H9 (cell line): ENCODE results near the gene HS6ST3. TPM values are rescaled to one million over a fixed set of nuclear protein-coding genes. Genes with fewer than 3 reads are reported as not detected.

ENCODE experiments used
- DNase-seq: peaks from one replicate; pipeline ENCODE4 v3.0.0-alpha.2; 2017
- H2AFZ ChIP-seq: one replicate; pipeline ENCODE4 v1.6.1; 2013; ENCODE audit warnings: mild to moderate bottlenecking, low read length, control low read depth, moderate library complexity
- H2AK5ac ChIP-seq: 2 replicates; pipeline ENCODE4 v1.6.1; 2013; ENCODE audit warnings: low read length, control low read depth, mixed read lengths; ENCODE audit not compliant: insufficient read length
- H2BK120ac ChIP-seq: one replicate; pipeline ENCODE4 v1.6.1; 2013; ENCODE audit warnings: low read depth, mild to moderate bottlenecking, low read length, control low read depth, inconsistent platforms; ENCODE audit not compliant: poor library complexity, severe bottlenecking
- H2BK12ac ChIP-seq: 2 replicates; pipeline ENCODE4 v1.6.1; 2013; ENCODE audit warnings: low read length, control low read depth, mixed read lengths, low read depth; ENCODE audit not compliant: insufficient read length
- H2BK15ac ChIP-seq: 2 replicates; pipeline ENCODE4 v1.6.1; 2013; ENCODE audit warnings: low read depth, low read length, control low read depth
- H2BK20ac ChIP-seq: one replicate; pipeline ENCODE4 v1.6.1; 2013; ENCODE audit warnings: low read depth, mild to moderate bottlenecking, low read length, control low read depth, inconsistent platforms; ENCODE audit not compliant: poor library complexity, severe bottlenecking
- H2BK5ac ChIP-seq: 2 replicates; pipeline ENCODE4 v1.6.1; 2013; ENCODE audit warnings: low read length, control low read depth, mixed read lengths; ENCODE audit not compliant: insufficient read length
- H3K14ac ChIP-seq: 2 replicates; pipeline ENCODE4 v1.6.1; 2013; ENCODE audit warnings: low read length, control low read depth; ENCODE audit not compliant: insufficient read depth
- H3K18ac ChIP-seq: 2 replicates; pipeline ENCODE4 v1.6.1; 2013; ENCODE audit warnings: low read depth, mild to moderate bottlenecking, mixed read lengths, low read length, control low read depth; ENCODE audit not compliant: insufficient read length
- H3K23ac ChIP-seq: 2 replicates; pipeline ENCODE4 v1.6.1; 2013; ENCODE audit warnings: low read length, control low read depth, mixed read lengths, low read depth; ENCODE audit not compliant: insufficient read length
- H3K23me2 ChIP-seq: 2 replicates; pipeline ENCODE4 v1.6.1; 2013; ENCODE audit warnings: low read depth, mild to moderate bottlenecking, mixed read lengths, low read length, control low read depth; ENCODE audit not compliant: insufficient read length, poor library complexity, severe bottlenecking
- H3K27ac ChIP-seq: 2 replicates; pipeline ENCODE4 v1.5.1; 2013; ENCODE audit warnings: low read length, control low read depth, mixed read lengths, low read depth; ENCODE audit not compliant: insufficient read length
- H3K27me3 ChIP-seq: 2 replicates; pipeline ENCODE4 v1.6.1; 2013; ENCODE audit warnings: low read length, control low read depth, inconsistent platforms; ENCODE audit not compliant: insufficient read depth
- H3K4ac ChIP-seq: 2 replicates; pipeline ENCODE4 v1.6.1; 2013; ENCODE audit warnings: low read depth, mild to moderate bottlenecking, control low read depth, inconsistent platforms, low read length, moderate library complexity
- H3K4me1 ChIP-seq: 2 replicates; pipeline ENCODE4 v1.6.1; 2013; ENCODE audit warnings: low read length, control low read depth, inconsistent platforms; ENCODE audit not compliant: insufficient read depth
- H3K4me2 ChIP-seq: 2 replicates; pipeline ENCODE4 v1.6.1; 2013; ENCODE audit warnings: low read length, control low read depth, mixed read lengths; ENCODE audit not compliant: insufficient read length, insufficient read depth
- H3K56ac ChIP-seq: 2 replicates; pipeline ENCODE4 v1.6.1; 2013; ENCODE audit warnings: low read depth, mild to moderate bottlenecking, mixed read lengths, low read length, control low read depth; ENCODE audit not compliant: insufficient read length
- H3K79me1 ChIP-seq: 2 replicates; pipeline ENCODE4 v1.6.1; 2013; ENCODE audit warnings: low read depth, mild to moderate bottlenecking, moderate library complexity, low read length, control low read depth, inconsistent platforms; ENCODE audit not compliant: insufficient read depth, poor library complexity, severe bottlenecking
- H3K79me2 ChIP-seq: 2 replicates; pipeline ENCODE4 v1.6.1; 2013; ENCODE audit warnings: low read length, control low read depth, inconsistent platforms; ENCODE audit not compliant: insufficient read depth
- H3K9ac ChIP-seq: 2 replicates; pipeline ENCODE4 v1.6.1; 2013; ENCODE audit warnings: low read length, control low read depth, mixed read lengths; ENCODE audit not compliant: insufficient read length; ENCODE audit errors: extremely low read depth
- H3K9me3 ChIP-seq: one replicate; pipeline ENCODE4 v1.6.1; 2013; ENCODE audit warnings: low read depth, low read length, inconsistent platforms; ENCODE audit not compliant: control insufficient read depth
- H3T11ph ChIP-seq: one replicate; pipeline ENCODE4 v1.6.1; 2013; ENCODE audit warnings: mild to moderate bottlenecking, low read length, control low read depth, inconsistent platforms
- H4K20me1 ChIP-seq: one replicate; pipeline ENCODE4 v1.6.1; 2013; ENCODE audit not compliant: control insufficient read depth, insufficient read length, insufficient read depth
- H4K5ac ChIP-seq: 2 replicates; pipeline ENCODE4 v1.6.1; 2013; ENCODE audit warnings: low read depth, mild to moderate bottlenecking, mixed read lengths, low read length, control low read depth; ENCODE audit not compliant: insufficient read length
- H4K8ac ChIP-seq: replicated peaks from 2 replicates; pipeline ENCODE4 v1.6.1; 2013; ENCODE audit warnings: low read length, control low read depth, mixed read lengths, low read depth; ENCODE audit not compliant: insufficient read length
- H4K91ac ChIP-seq: 2 replicates; pipeline ENCODE4 v1.6.1; 2013; ENCODE audit warnings: low read depth, mild to moderate bottlenecking, moderate library complexity, mixed read lengths, low read length, control low read depth; ENCODE audit not compliant: insufficient read length
- H3K27ac Mint-ChIP-seq, 3 experiments: 2 replicates in 2 of 3; 3 replicates in 1 of 3; pipeline ENCODE4 v1.8.0; 2020 to 2021; ENCODE audit warnings: mixed read lengths in 3 of 3, mild to moderate bottlenecking in 1 of 3, moderate library complexity in 1 of 3
- H3K27me3 Mint-ChIP-seq: 2 replicates; pipeline ENCODE4 v1.8.0; 2021; ENCODE audit warnings: low read depth, mild to moderate bottlenecking, moderate library complexity, mixed read lengths
- H3K36me3 Mint-ChIP-seq, 3 experiments: 2 replicates in 2 of 3; 3 replicates in 1 of 3; pipeline ENCODE4 v1.8.0; 2020 to 2021; ENCODE audit warnings: low read depth in 3 of 3, mixed read lengths in 3 of 3; ENCODE audit not compliant: insufficient read depth in 1 of 3
- H3K4me1 Mint-ChIP-seq, 2 experiments: 2 replicates each; pipeline ENCODE4 v1.8.0; 2020; ENCODE audit warnings: mixed read lengths in 2 of 2
- H3K4me3 Mint-ChIP-seq, 2 experiments: 2 replicates in 1 of 2; 3 replicates in 1 of 2; pipeline ENCODE4 v1.8.0; 2020 to 2021; ENCODE audit warnings: mild to moderate bottlenecking in 2 of 2, mixed read lengths in 2 of 2, moderate library complexity in 1 of 2
- H3K9me3 Mint-ChIP-seq, 2 experiments: 2 replicates in 1 of 2; 3 replicates in 1 of 2; pipeline ENCODE4 v1.8.0; 2020; ENCODE audit warnings: mild to moderate bottlenecking in 2 of 2, mixed read lengths in 2 of 2, moderate library complexity in 1 of 2
- WGBS: extraction: QIAGEN DNeasy Blood & Tissue Kit; methylation state at CpG from one replicate; pipeline ENCODE4 v1.1.7; 2013; ENCODE audit warnings: missing lambda C conversion rate, low lambda C conversion rate, mixed read lengths; ENCODE audit not compliant: insufficient read length; ENCODE audit errors: extremely low coverage; 5-methylcytosine and 5-hydroxymethylcytosine counted together
- total RNA-seq: library from RNA; stranded (reverse); gene quantifications from 2 replicates; pipeline ENCODE4 v1.2.1, GENCODE V29; 2021
- TF ChIP-seq, protein P1 (sequence below): fragments of 200-600 bp; sonication (generic); conservative IDR thresholded peaks from 3 replicates; pipeline ENCODE4 v1.8.0; 2021; ENCODE audit warnings: antibody characterized with exemption, mild to moderate bottlenecking

Gene HS6ST3
- total RNA-seq, 1 experiment from 2014 or later = 0.44 TPM

DNA sequence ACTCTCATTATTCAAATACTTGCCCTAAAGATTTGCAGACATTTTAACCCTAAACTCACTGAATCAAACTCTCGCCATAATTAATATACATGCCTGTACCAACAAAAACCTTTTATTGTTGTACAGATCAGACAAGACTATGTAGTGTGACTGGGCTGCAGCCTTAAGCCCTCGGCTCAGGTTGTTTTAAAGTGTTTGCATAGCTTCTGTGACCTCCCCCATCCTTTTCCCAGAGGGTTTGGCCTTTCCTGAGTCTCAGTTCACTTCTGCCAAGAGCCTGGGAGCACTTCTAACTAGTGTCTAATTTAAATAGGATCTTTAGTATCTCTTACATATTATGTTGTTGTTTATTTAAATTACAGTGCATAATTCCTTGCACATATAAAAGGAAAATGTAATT is 158.2 kb downstream of the HS6ST3 start:
- no peaks in the 10 kb centered on the region for H3K9me3 Mint-ChIP-seq

More for the DNA sequence above, 158.2 kb downstream of the HS6ST3 start:
- Histone ChIP-seq H3K4ac (no peak overlapping the region), H3K79me2 (no peaks in the 10 kb centered on the region), H4K91ac (no peak overlapping the region), H2BK5ac (no peak overlapping the region), H2BK15ac (no peak overlapping the region), H4K5ac (no peak overlapping the region), H3K18ac (no peak overlapping the region), H4K20me1 (no peaks in the 10 kb centered on the region), H3K56ac (no peak overlapping the region), H2AFZ (no peak overlapping the region), H3K23me2 (no peaks in the 10 kb centered on the region), H2AK5ac (no peak overlapping the region), H3K27ac (no peak overlapping the region), H3K9ac (no peak overlapping the region), H2BK20ac (no peak overlapping the region), H3K23ac (no peak overlapping the region), H3T11ph (no peak overlapping the region), H2BK12ac (no peak overlapping the region), H3K4me1 (no peaks in the 10 kb centered on the region; the same call in 1 of the 2 replicates), H3K14ac (no peak overlapping the region), H3K79me1 (no peaks in the 10 kb centered on the region), H3K4me2 (no peak overlapping the region), H3K27me3 (no peaks in the 10 kb centered on the region), H3K9me3 (no peaks in the 10 kb centered on the region), H4K8ac (no peak overlapping the region), H2BK120ac (no peak overlapping the region)
- TF ChIP-seq, protein P1, sequence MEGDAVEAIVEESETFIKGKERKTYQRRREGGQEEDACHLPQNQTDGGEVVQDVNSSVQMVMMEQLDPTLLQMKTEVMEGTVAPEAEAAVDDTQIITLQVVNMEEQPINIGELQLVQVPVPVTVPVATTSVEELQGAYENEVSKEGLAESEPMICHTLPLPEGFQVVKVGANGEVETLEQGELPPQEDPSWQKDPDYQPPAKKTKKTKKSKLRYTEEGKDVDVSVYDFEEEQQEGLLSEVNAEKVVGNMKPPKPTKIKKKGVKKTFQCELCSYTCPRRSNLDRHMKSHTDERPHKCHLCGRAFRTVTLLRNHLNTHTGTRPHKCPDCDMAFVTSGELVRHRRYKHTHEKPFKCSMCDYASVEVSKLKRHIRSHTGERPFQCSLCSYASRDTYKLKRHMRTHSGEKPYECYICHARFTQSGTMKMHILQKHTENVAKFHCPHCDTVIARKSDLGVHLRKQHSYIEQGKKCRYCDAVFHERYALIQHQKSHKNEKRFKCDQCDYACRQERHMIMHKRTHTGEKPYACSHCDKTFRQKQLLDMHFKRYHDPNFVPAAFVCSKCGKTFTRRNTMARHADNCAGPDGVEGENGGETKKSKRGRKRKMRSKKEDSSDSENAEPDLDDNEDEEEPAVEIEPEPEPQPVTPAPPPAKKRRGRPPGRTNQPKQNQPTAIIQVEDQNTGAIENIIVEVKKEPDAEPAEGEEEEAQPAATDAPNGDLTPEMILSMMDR = no peak
- WGBS = no CpG with 5 or more reads among the region's 2 CpGs
- no peak for DNase-seq
- no peaks in the 10 kb centered on the region for H3K36me3 Mint-ChIP-seq
- peak overlapping the region in 1 of 3 experiments; percentile 27; a peak in 1 of 7 replicates for H3K27ac Mint-ChIP-seq
- no peaks in the 10 kb centered on the region for H3K27me3 Mint-ChIP-seq
- no peak overlapping the region for H3K4me3 Mint-ChIP-seq
- H3K4me1 Mint-ChIP-seq = peaks cover 18 to 28% of the 10 kb centered on the region in 2 experiments
